ENCODE measurements around the gene SCGB1C1. TPM values are rescaled to one million over a fixed set of nuclear protein-coding genes. Genes with fewer than 3 reads are reported as not detected.

The SCGB1C1 gene
- total and polyA plus RNA-seq, 7 donors = not detected

DNA sequence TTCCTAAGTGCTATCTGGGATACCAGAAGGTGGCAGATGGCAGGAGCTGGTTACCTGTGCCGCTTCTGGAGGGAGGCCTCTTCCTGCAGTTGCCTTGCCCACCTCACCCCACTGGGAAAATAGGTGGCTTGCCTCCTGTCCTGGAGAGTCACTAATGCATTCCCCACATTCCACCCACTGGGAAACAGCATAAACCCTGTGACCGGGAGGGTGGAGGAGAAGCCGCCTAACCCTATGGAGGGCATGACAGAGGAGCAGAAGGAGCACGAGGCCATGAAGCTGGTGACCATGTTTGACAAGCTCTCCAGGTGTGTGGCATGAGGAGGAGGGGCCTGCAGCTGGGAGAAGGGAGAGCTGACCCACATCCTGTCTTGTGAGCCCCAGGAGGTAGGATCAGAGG is 20.2 kb downstream of the SCGB1C1 start:
- WGBS, 2 donors = 91 to 93% methylated on average over 4 of the region's 4 CpGs
- no peaks in the 10 kb centered on the region for H3K9me3 ChIP-seq
- H3K4me3 ChIP-seq = no peak overlapping the region
- H3K27me3 ChIP-seq = no peaks in the 10 kb centered on the region
- H3K36me3 ChIP-seq = peaks cover 32 to 76% (median 54%) of the 10 kb centered on the region in 4 donors
- intact Hi-C loops (cut with DNase I) = no loop called here
- peak; percentile 46 for DNase-seq
- H3K4me1 ChIP-seq = peaks cover 0 to 25% (median 23%) of the 10 kb centered on the region in 4 donors
- no peak for TF ChIP-seq POLR2A (IDR thresholded peaks at IDR 0.05)
- TF ChIP-seq, protein P1, sequence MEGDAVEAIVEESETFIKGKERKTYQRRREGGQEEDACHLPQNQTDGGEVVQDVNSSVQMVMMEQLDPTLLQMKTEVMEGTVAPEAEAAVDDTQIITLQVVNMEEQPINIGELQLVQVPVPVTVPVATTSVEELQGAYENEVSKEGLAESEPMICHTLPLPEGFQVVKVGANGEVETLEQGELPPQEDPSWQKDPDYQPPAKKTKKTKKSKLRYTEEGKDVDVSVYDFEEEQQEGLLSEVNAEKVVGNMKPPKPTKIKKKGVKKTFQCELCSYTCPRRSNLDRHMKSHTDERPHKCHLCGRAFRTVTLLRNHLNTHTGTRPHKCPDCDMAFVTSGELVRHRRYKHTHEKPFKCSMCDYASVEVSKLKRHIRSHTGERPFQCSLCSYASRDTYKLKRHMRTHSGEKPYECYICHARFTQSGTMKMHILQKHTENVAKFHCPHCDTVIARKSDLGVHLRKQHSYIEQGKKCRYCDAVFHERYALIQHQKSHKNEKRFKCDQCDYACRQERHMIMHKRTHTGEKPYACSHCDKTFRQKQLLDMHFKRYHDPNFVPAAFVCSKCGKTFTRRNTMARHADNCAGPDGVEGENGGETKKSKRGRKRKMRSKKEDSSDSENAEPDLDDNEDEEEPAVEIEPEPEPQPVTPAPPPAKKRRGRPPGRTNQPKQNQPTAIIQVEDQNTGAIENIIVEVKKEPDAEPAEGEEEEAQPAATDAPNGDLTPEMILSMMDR (IDR thresholded peaks at IDR 0.05) = no peak
- no peak for TF ChIP-seq POLR2AphosphoS5 (IDR thresholded peaks at IDR 0.05)
- no peak for TF ChIP-seq EP300 (IDR thresholded peaks at IDR 0.05)
- H3K27ac ChIP-seq = no peak overlapping the region

DNA sequence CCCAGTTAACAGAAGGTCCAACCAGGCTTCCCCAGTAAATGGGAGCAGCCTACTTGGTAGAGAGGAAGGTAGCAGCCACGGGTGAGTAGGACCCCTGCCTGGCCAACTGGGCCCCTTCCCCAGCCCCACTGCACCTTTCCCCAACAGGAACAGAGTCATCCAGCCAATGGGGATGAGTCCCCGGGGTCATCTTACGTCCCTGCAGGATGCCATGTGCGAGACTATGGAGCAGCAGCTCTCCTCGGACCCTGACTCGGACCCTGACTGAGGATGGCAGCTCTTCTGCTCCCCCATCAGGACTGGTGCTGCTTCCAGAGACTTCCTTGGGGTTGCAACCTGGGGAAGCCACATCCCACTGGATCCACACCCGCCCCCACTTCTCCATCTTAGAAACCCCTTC is 21.2 kb downstream of the SCGB1C1 start:
- H3K36me3 ChIP-seq = peaks cover 32 to 84% (median 54%) of the 10 kb centered on the region in 4 donors
- intact Hi-C loops (cut with DNase I) = no loop called here
- no peak overlapping the region for H3K4me3 ChIP-seq
- WGBS, 2 donors = 90% methylated on average over 7 of the region's 7 CpGs
- H3K4me1 ChIP-seq = peaks cover 0 to 23% (median 23%) of the 10 kb centered on the region in 4 donors
- no peaks in the 10 kb centered on the region for H3K9me3 ChIP-seq
- DNase-seq = peak; percentile 59
- H3K27ac ChIP-seq = no peak overlapping the region
- H3K27me3 ChIP-seq = no peaks in the 10 kb centered on the region
- no peak for TF ChIP-seq EP300 (IDR thresholded peaks at IDR 0.05)
- TF ChIP-seq, protein P1 (IDR thresholded peaks at IDR 0.05) = no peak
- TF ChIP-seq POLR2AphosphoS5 (IDR thresholded peaks at IDR 0.05) = no peak
- TF ChIP-seq POLR2A (IDR thresholded peaks at IDR 0.05) = no peak

DNA sequence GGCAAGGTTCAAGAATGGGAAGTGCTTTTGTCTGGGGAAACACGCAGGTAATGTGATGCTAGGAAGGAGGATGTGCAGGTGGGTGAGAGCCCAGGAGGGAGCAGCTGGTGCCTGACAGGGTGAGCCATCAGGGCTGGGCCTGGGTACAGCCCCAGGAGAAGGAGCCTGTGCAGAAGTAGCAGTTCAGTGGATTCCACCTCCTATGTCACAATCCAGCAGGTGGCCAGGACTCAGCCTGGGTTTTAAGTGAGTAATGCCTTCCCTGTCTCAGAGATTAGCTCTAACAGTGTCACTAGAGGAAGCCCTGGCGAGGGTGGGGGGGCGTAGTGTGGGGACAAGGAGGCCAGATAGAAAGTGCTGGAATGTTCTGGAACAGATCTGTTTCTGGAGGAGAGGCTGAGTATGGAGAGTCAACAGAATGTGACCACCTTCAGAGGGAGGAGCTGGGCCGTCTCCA is 22.7 kb downstream of the SCGB1C1 start:
- DNase-seq = peak; percentile 34

DNA sequence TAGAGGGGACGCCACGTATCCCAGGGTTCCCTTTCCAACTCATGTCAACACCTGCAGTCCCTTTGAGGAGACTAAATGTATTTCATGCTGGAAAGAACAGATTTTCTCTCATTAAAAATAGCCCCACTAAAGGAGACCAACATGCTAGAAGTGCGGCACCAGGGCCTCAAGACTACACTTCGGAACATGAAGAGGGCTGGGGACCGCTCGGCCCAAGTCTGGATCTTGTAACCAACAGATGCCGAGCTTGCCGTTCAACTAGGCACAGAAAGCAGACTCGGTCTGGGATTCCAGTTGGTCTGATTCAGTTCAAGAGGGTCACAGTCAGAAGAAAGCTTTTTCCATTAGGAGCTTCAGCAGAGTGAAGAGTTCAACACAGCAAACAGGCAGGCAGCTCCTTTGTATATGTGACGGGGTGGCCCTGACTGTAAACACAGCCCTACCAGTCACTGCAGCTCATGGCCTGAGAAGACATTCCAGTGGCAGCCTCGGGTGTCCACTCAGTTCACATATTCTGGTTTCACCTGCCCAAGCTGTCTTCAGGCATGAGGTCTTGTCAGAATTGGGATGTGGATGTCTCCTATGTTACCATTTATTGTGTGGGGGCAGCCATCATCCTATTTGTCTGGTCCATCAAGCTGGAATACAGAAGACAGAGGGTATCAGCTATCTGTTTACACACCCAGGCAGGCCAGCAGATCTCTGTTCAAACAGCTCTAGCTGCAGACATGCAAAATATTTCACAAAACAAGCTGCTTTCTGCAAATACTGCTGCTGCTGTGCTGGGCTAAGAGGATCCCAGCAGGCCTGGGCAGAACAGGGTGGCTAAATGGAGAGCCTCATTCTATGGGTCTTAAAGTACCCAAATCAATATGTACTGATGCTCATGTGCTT is 23.4 kb downstream of the SCGB1C1 start:
- H3K27me3 ChIP-seq = no peaks in the 10 kb centered on the region
- peaks cover 32 to 67% (median 44%) of the 10 kb centered on the region in 4 donors for H3K36me3 ChIP-seq
- TF ChIP-seq POLR2AphosphoS5 (IDR thresholded peaks at IDR 0.05) = no peak
- TF ChIP-seq POLR2A (IDR thresholded peaks at IDR 0.05) = no peak
- no peak for TF ChIP-seq EP300 (IDR thresholded peaks at IDR 0.05)
- TF ChIP-seq, protein P1 (IDR thresholded peaks at IDR 0.05) = no peak
- peak; percentile 46 for DNase-seq
- WGBS, 2 donors = 91% methylated on average over 11 of the region's 11 CpGs
- H3K4me1 ChIP-seq = peaks cover 0 to under 1% (median under 1%) of the 10 kb centered on the region in 4 donors
- no peaks in the 10 kb centered on the region for H3K9me3 ChIP-seq
- intact Hi-C loops (cut with DNase I) = no loop called here
- no peak overlapping the region for H3K4me3 ChIP-seq
- H3K27ac ChIP-seq = no peak overlapping the region

More for the DNA sequence above, 22.7 kb downstream of the SCGB1C1 start:
- H3K4me3 ChIP-seq = no peak overlapping the region
- H3K27me3 ChIP-seq = no peaks in the 10 kb centered on the region
- no peak for TF ChIP-seq EP300 (IDR thresholded peaks at IDR 0.05)
- TF ChIP-seq, protein P1 (IDR thresholded peaks at IDR 0.05) = no peak
- no peak for TF ChIP-seq POLR2A (IDR thresholded peaks at IDR 0.05)
- no peak for TF ChIP-seq POLR2AphosphoS5 (IDR thresholded peaks at IDR 0.05)
- peaks cover 0 to 8% (median 7%) of the 10 kb centered on the region in 4 donors for H3K4me1 ChIP-seq
- WGBS, 2 donors = 73 to 80% methylated on average over 4 of the region's 4 CpGs
- H3K27ac ChIP-seq = no peak overlapping the region
- peaks cover 32 to 71% (median 48%) of the 10 kb centered on the region in 4 donors for H3K36me3 ChIP-seq
- intact Hi-C loops (cut with DNase I) = no loop called here
- no peaks in the 10 kb centered on the region for H3K9me3 ChIP-seq

All from sigmoid colon (tissue), 7 donors.